HL-60 (cell line): ENCODE results near the gene PSMC3.

Experiments used
- DNase-seq, 2 experiments: peaks; one replicate each; pipeline ENCODE4 v3.0.0-alpha.2; 2010 to 2020; ENCODE audit warnings: low read depth in 1 of 2, low spot score in 1 of 2
- H3K27ac ChIP-seq: fragments of 250-450 bp; sonication (Bioruptor Pico); replicated peaks from 2 replicates; pipeline ENCODE4 v1.5.1; 2020; ENCODE audit warnings: mild to moderate bottlenecking, moderate library complexity
- H3K27me3 ChIP-seq: fragments of 250-450 bp; sonication (Bioruptor Pico); 2 replicates; pipeline ENCODE4 v1.5.1; 2021; ENCODE audit warnings: mild to moderate bottlenecking, moderate library complexity; ENCODE audit not compliant: insufficient read depth, poor library complexity, severe bottlenecking
- H3K4me3 ChIP-seq: replicated peaks from 2 replicates; pipeline ENCODE4 v1.5.1; 2011; ENCODE audit warnings: mild to moderate bottlenecking, control low read depth, low read length; ENCODE audit not compliant: insufficient read depth
- GABPA ChIP-seq: IDR thresholded peaks from 2 replicates; pipeline ENCODE4 v1.6.1; 2012; ENCODE audit warnings: low read depth
- POLR2AphosphoS5 ChIP-seq: IDR thresholded peaks from 2 replicates; pipeline ENCODE4 v1.6.1; 2012; ENCODE audit warnings: low read depth
- SPI1 ChIP-seq: IDR thresholded peaks from 2 replicates; pipeline ENCODE4 v1.6.1; 2012; ENCODE audit warnings: low read depth, mild to moderate bottlenecking, borderline replicate concordance
- TF ChIP-seq, protein P1 (sequence below): IDR thresholded peaks from 2 replicates; pipeline ENCODE4 v1.6.1; 2012; ENCODE audit warnings: low read depth; ENCODE audit not compliant: insufficient replicate concordance
- TF ChIP-seq, protein P2 (sequence below): IDR thresholded peaks from one replicate; pipeline ENCODE4 v1.5.1; 2011; ENCODE audit warnings: low read length, control low read depth, inconsistent platforms; ENCODE audit not compliant: insufficient read depth

Gene PSMC3

DNA sequence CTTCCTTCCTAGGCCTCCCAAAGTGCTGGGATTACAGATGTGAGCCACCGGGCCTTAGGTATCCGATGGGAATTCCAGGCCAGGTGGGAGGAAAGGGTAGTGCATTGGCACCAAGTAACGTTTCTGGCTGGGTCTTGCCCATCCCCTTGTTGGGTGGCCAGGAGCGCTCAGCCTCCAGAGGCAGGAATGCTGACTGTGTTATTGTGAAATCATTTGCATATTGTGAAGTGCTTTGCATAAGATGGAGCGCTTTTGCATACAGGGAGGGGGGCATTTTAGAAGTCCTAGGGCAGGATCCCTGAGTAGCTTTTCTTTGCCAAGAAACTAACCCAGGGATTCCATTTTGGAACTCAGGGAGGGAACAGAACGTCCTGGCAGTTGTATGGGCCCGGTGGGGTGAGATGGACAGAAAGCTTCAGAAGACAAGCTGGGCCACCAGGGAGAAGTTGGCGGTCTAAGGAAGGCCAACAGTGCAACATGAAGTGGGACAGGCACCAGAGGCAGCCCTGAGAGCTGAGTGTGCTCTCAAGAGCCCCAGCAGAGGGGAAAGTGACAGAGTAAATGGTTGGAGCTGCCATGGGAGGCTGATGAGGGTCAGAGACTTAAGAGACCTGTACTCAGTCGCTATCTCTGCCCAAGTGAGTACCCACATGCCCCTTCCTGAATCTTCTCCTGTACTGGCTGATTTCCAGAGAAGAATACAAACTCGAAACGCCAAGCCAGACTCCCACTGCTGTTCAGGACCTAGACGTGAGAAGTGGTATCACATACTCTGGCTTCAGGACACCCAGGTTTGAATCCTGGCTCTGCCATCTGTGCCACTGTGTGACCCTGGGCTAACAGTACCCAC, 19.1 kb downstream of the PSMC3 start:
- Histone ChIP-seq H3K4me3 (peak overlapping the region; percentile 35), H3K27ac (peak overlapping the region; percentile 74), H3K27me3 (no peaks in the 10 kb centered on the region)
- DNase-seq, result peak; percentile 34 to 45
- TF ChIP-seq POLR2AphosphoS5 (no peak), GABPA (no peak), SPI1 (no peak)
- TF ChIP-seq, protein P1, sequence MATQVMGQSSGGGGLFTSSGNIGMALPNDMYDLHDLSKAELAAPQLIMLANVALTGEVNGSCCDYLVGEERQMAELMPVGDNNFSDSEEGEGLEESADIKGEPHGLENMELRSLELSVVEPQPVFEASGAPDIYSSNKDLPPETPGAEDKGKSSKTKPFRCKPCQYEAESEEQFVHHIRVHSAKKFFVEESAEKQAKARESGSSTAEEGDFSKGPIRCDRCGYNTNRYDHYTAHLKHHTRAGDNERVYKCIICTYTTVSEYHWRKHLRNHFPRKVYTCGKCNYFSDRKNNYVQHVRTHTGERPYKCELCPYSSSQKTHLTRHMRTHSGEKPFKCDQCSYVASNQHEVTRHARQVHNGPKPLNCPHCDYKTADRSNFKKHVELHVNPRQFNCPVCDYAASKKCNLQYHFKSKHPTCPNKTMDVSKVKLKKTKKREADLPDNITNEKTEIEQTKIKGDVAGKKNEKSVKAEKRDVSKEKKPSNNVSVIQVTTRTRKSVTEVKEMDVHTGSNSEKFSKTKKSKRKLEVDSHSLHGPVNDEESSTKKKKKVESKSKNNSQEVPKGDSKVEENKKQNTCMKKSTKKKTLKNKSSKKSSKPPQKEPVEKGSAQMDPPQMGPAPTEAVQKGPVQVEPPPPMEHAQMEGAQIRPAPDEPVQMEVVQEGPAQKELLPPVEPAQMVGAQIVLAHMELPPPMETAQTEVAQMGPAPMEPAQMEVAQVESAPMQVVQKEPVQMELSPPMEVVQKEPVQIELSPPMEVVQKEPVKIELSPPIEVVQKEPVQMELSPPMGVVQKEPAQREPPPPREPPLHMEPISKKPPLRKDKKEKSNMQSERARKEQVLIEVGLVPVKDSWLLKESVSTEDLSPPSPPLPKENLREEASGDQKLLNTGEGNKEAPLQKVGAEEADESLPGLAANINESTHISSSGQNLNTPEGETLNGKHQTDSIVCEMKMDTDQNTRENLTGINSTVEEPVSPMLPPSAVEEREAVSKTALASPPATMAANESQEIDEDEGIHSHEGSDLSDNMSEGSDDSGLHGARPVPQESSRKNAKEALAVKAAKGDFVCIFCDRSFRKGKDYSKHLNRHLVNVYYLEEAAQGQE, result no peak
- TF ChIP-seq, protein P2, sequence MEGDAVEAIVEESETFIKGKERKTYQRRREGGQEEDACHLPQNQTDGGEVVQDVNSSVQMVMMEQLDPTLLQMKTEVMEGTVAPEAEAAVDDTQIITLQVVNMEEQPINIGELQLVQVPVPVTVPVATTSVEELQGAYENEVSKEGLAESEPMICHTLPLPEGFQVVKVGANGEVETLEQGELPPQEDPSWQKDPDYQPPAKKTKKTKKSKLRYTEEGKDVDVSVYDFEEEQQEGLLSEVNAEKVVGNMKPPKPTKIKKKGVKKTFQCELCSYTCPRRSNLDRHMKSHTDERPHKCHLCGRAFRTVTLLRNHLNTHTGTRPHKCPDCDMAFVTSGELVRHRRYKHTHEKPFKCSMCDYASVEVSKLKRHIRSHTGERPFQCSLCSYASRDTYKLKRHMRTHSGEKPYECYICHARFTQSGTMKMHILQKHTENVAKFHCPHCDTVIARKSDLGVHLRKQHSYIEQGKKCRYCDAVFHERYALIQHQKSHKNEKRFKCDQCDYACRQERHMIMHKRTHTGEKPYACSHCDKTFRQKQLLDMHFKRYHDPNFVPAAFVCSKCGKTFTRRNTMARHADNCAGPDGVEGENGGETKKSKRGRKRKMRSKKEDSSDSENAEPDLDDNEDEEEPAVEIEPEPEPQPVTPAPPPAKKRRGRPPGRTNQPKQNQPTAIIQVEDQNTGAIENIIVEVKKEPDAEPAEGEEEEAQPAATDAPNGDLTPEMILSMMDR, result no peak

DNA sequence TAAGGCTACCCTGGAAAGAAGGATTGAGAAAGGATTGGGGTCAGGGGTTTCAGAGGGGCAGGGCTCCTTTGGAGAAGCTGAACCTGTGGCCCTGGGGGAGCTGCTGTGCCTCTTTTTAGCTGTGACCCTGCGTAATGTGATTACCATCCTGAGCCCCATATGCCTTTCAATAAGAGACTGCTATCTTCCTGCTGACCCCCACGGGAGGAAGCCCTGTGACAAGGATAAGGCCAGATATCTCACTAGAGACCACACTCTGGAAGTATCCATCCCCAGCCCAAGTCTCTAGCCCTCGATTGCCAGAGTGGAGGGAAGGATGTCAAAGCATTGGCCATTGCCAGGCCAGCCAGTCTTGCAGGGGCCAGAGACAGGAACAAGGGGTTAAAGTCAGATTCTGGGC, 22.7 kb downstream of the PSMC3 start:
- Histone ChIP-seq H3K27ac (peak overlapping the region; percentile 6), H3K4me3 (no peak overlapping the region), H3K27me3 (no peaks in the 10 kb centered on the region)
- DNase-seq, result no peak
- TF ChIP-seq SPI1, result no peak
- TF ChIP-seq, protein P2, result no peak
- TF ChIP-seq GABPA, result no peak
- TF ChIP-seq, protein P1, result no peak
- TF ChIP-seq POLR2AphosphoS5, result no peak

DNA sequence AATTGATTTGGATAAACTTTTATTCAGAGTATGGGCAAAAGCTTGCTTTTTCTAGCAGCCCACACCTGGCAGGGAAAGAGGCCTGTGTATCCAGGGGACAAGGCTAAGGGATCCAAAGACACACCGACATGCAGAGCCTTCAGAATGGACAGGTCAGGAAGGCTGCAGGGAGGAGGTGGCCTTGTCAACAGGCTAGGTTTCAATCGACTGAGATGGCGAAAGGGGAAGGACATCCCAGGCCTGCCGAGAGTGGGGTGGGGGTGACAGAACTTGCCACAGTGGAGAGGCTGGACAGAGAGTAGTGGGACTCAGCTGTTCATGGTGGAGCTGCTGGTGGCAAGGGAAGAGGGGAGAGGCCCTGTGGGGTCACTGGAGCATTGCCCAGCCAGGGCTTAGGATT, 23.1 kb downstream of the PSMC3 start:
- Histone ChIP-seq H3K4me3 (no peak overlapping the region), H3K27ac (peak overlapping the region; percentile 6; the same call in 1 of the 2 replicates), H3K27me3 (no peaks in the 10 kb centered on the region)
- no peak for DNase-seq
- TF ChIP-seq, protein P2, result no peak
- TF ChIP-seq, protein P1, result no peak
- TF ChIP-seq GABPA (no peak), SPI1 (no peak)
